ENCODE data around the gene VSTM2L. TPM values are rescaled to one million over a fixed set of nuclear protein-coding genes. Genes with fewer than 3 reads are reported as not detected.
A peak's percentile ranks its signal among the peaks of the same experiment; 100 is the strongest.
"Not testable (repeated sequence)": the region's sequence is repeated elsewhere in the genome, so short reads cannot be mapped to it uniquely, and the experiment has no call there.

The VSTM2L gene, protein sequence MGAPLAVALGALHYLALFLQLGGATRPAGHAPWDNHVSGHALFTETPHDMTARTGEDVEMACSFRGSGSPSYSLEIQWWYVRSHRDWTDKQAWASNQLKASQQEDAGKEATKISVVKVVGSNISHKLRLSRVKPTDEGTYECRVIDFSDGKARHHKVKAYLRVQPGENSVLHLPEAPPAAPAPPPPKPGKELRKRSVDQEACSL
- not detected in 2 replicates for total RNA-seq

- peak in 1 of 2 donors; percentile 24 for DNase-seq (ENCODE audit: low read depth in 2 of 2)
Observed at GRCh38 chr20:37902504-37903313, at the start of gene VSTM2L. VSTM2L (plus strand) TSS chr20:37903127; CDS start chr20:37903351, 224 bp downstream.

DNA sequence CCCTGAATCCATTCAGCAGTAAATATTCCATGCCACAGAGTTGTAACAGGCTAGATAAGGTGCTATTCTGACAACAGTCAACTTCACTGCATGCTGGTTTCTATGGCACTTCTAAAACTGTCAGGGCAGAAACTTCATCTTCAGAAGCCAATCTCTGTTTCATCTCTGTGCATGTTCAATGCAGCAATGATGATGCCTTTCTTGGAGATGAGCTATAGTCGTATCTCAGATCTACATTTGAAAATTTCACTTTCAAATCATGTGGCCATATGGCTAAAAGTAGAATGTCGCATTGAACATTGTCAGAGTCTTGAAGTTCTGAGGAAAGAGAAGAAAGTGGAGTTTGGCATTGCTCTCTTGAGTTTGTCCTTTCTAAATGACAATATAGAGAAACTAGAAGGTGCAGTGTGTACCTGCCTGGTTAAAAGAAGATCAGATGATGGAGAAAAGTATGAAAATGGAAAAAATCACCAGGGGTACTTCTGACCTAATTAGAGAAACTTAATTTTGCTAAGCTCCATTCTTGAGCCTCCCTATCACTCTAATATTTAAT, 49.0 kb upstream of the VSTM2L start:
- no peak for DNase-seq (ENCODE audit: low read depth in 2 of 2)

- not testable (repeated sequence) for DNase-seq (ENCODE audit: low read depth in 2 of 2)
Observed at GRCh38 chr20:37856034-37856433, 46.9 kb upstream of the VSTM2L start.

GRCh38 chr20:37856932-37857660, 45.8 kb upstream of the VSTM2L start:
- DNase-seq (ENCODE audit: low read depth in 2 of 2): no peak

DNA sequence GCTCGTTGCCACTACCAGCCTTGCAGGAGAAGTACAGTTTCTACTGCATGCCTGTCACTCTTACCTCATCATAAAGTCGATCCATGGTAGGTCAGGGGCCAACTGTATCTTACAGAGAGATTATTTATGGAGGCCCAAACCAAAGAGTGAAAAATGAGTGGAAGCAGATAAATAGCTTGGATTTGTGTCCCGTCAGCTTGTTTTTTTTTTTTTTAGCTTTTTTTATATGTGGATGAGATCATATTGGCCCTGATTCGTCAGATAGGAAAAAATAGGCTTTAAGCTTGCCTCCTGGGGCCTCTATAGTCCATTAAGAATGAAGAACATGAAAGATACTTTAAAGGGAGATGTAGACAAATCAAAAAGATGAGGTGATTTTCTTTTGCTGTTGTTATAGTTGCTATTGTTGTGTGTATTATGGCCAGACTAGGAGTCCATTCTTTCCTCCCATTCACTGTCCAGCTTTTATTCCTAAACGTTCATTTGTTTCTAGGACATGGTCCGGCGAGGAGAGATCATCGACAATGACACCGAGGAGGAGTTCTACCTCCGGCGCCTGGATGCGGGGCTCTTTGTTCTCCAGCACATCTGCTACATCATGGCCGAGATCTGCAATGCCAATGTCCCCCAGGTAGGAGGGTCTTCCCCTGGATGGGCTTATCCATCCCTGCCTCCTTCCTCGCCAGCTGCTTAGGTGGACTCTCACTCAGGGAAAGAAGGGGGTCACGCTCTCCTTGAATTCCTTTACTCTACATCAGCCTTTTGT, 43.3 kb upstream of the VSTM2L start:
- no peak for DNase-seq (ENCODE audit: low read depth in 2 of 2)

GRCh38 chr20:37863289-37863688, 39.6 kb upstream of the VSTM2L start:
- no peak for DNase-seq (ENCODE audit: low read depth in 2 of 2)

- DNase-seq (ENCODE audit: low read depth in 2 of 2): no peak
Observed at GRCh38 chr20:37864298-37864697, 38.6 kb upstream of the VSTM2L start.

GRCh38 chr20:37866051-37866450, 36.9 kb upstream of the VSTM2L start:
- DNase-seq (ENCODE audit: low read depth in 2 of 2): no peak

- DNase-seq (ENCODE audit: low read depth in 2 of 2): no peak
Observed at GRCh38 chr20:37867289-37868195, 35.4 kb upstream of the VSTM2L start.

- DNase-seq (ENCODE audit: low read depth in 2 of 2): no peak
Observed at GRCh38 chr20:37868851-37869333, 34.0 kb upstream of the VSTM2L start.

DNA sequence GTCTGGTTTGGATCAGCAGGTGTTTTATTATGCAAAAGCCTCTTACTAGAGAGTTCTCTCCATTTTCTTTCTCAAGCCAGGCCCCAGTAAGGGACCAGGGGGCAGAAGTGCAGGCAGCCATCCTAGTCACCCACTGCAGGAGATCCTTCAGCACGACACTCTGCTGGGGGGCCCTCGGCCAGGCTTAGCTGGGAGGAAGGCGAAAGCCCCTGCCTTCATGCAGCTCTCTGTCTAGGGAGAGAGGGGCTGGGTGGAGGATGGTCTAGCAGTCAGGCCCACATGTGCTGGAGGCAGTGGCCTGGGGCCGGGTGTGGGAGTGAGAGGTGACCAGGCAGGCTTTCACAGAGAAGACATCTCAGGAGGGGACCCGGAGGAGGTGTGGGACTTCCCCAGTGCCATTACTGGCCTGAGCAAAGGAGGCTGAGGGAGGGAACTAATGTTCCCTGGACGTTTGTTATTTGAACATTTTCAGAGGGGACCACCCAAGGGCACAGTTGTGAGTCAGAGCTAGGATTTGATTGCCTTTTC, 33.5 kb upstream of the VSTM2L start:
- DNase-seq (ENCODE audit: low read depth in 2 of 2): no peak

- no peak for DNase-seq (ENCODE audit: low read depth in 2 of 2)
Observed at GRCh38 chr20:37870294-37870693, 32.6 kb upstream of the VSTM2L start.

DNA sequence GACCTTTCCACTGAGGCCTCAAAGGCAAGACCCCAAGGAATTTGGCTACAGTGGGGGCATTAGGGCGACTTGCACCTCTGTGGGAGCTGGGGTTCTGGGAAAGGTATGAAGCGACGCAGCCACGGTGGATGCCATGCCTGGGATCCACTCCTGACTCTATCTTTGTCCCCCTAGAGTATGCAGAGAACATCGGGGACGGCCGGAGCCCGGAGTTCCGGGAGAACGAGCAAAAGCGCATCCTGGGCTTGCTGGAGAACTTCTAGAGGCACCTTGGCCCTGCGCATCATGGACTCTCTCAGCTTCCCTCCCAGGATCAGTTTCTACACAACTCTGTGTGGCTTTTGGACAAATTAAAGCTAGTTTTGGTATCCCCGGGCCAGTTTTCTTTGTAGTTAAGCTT, 31.2 kb upstream of the VSTM2L start:
- no peak for DNase-seq (ENCODE audit: low read depth in 2 of 2)

- no peak for DNase-seq (ENCODE audit: low read depth in 2 of 2)
Observed at GRCh38 chr20:37872161-37872560, 30.8 kb upstream of the VSTM2L start.

GRCh38 chr20:37873884-37874283, 29.0 kb upstream of the VSTM2L start:
- no peak for DNase-seq (ENCODE audit: low read depth in 2 of 2)

DNA sequence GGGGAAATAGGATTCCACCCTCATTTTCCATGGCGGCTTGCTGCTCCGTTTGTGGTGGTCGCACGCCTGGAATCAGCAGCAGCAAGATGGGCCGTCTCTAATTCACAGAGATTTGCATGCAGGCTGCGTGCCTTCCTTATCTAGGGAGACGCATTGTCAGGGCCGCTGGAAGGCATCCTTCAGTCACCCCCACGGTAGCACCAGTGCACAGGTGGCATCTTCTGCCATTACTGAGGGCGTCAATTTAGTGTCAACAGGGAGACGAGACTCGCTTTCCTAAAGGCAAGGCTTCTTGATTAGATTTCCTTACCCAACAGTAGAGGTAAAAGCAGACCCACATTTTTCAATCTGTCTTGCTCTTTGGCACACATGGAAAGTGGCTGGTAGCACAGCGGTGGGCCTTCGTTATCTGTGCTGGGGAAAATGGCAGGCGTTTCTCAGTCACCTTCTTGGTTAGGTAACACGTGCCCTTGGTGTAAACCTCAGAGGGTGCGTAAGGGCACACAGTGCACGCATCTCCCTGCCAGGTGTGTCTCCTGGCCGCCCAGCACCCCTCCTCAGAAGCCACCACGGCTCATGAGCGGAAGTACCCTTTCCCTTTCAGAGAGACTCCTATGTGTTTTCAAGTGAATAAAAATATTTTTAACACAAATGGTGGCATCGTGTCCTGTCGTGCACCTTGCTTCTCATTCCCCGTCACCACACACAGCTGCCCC, 27.3 kb upstream of the VSTM2L start:
- no peak for DNase-seq (ENCODE audit: low read depth in 2 of 2)

DNA sequence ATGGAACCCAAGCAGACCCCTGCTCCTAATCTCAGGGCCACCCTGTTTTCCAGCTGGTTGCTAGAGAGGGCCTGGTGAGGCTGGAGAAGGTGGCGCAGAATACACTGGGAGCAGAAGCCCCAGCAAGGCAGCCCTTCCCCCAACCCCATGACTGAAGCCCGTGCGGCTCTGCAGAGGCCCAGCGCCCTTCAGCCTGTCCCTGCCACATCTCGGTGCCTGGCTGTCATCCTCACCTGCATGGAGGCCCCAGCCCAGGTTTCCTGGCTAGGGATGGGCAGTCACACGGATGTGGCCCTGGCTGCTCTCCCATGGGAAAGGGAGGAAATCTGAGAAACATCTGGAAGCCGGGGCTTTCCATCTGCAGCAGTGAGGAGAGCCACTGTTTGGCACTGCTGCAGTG, 26.1 kb upstream of the VSTM2L start:
- no peak for DNase-seq (ENCODE audit: low read depth in 2 of 2)

GRCh38 chr20:37877832-37878772, 24.8 kb upstream of the VSTM2L start:
- no peak for DNase-seq (ENCODE audit: low read depth in 2 of 2)
